Endothelial cell of umbilical vein (primary cell): Measurements from ENCODE around the gene OR2T5. TPM values are rescaled to one million over a fixed set of nuclear protein-coding genes. Genes with fewer than 3 reads are reported as not detected.
"Not testable (repeated sequence)": the region's sequence is repeated elsewhere in the genome, so short reads cannot be mapped to it uniquely, and the experiment has no call there.

Experiments used
- BruUV-seq: library from RNA; stranded (reverse); fragments of 400-500 nt; replicated peaks from 2 replicates; lab custom pipeline; 2021; lab: Mats Ljungman, UMichigan
- CTCF ChIA-PET: fragments of 300-600, 350-600 bp; sonication (Branson Sonifier 250); formaldehyde crosslinking; loops from one replicate; lab custom pipeline; 2021; ENCODE audit warnings: antibody characterized with exemption, inconsistent platforms; lab: Charles Lee
- POLR2A ChIA-PET: fragments of 300-600, 350-600 bp; sonication (Branson Sonifier 250); formaldehyde crosslinking; loops from one replicate; lab custom pipeline; 2021; ENCODE audit warnings: antibody characterized with exemption, inconsistent platforms; lab: Charles Lee
- DNase-seq: peaks from one replicate; pipeline ENCODE4 v3.0.0-alpha.2; 2011; ENCODE audit warnings: low read depth, low spot score
- FAIRE-seq: peaks from 2 replicates; lab custom pipeline; 2011; peaks lifted over from hg19 to GRCh38; lab: Jason Lieb, UNC
- H2AFZ ChIP-seq: 2 replicates; pipeline ENCODE4 v1.6.0; 2012; ENCODE audit warnings: low read depth, low read length, control low read depth, inconsistent platforms
- H3K27ac ChIP-seq: 2 replicates; pipeline ENCODE4 v1.5.1; 2011; ENCODE audit warnings: low read depth, mild to moderate bottlenecking, control low read depth, low read length, moderate library complexity; ENCODE audit not compliant: insufficient read depth
- H3K27me3 ChIP-seq, 2 experiments: 2 replicates each; pipeline versions ENCODE4 v1.6.0 to v1.6.1; 2011; ENCODE audit warnings: low read length in 2 of 2, mixed read lengths in 1 of 2; ENCODE audit not compliant: control insufficient read depth in 2 of 2, insufficient read depth in 2 of 2
- H3K36me3 ChIP-seq, 2 experiments: 2 replicates in 1 of 2; 3 replicates in 1 of 2; pipeline ENCODE4 v1.5.1; 2011; ENCODE audit warnings: low read length in 2 of 2, mild to moderate bottlenecking in 1 of 2, moderate library complexity in 1 of 2; ENCODE audit not compliant: control insufficient read depth in 2 of 2, insufficient read depth in 2 of 2; ENCODE audit errors: extremely low read depth in 1 of 2
- H3K4me1 ChIP-seq: 3 replicates; pipeline ENCODE4 v1.5.1; 2011; ENCODE audit warnings: mild to moderate bottlenecking, low read length; ENCODE audit not compliant: control insufficient read depth, insufficient read depth; ENCODE audit errors: extremely low read depth
- H3K4me2 ChIP-seq: 2 replicates; pipeline ENCODE4 v1.6.1; 2011; ENCODE audit warnings: low read length, control low read depth, mixed read lengths; ENCODE audit not compliant: insufficient read depth
- H3K4me3 ChIP-seq, 3 experiments: fragments of 200-600 bp in 1 of 3; sonication (generic), shearing (Covaris generic) in 1 of 3; replicated peaks in 1 of 3; 2 replicates each; pipeline ENCODE4 v1.5.1; 2011 to 2016; ENCODE audit warnings: control low read depth in 3 of 3, low read length in 3 of 3, mild to moderate bottlenecking in 2 of 3, inconsistent platforms in 1 of 3, low read depth in 1 of 3, moderate library complexity in 1 of 3; ENCODE audit not compliant: insufficient read depth in 1 of 3
- H3K79me2 ChIP-seq: 2 replicates; pipeline ENCODE4 v1.6.0; 2012; ENCODE audit warnings: low read length, inconsistent platforms; ENCODE audit not compliant: control insufficient read depth, insufficient read depth
- H3K9ac ChIP-seq: replicated peaks from 2 replicates; pipeline ENCODE3; 2011; ENCODE audit warnings: low read length, control low read depth; ENCODE audit not compliant: insufficient read depth; ENCODE audit errors: extremely low read depth
- H3K9me1 ChIP-seq: replicated peaks from 3 replicates; pipeline ENCODE4 v1.6.0; 2011; ENCODE audit warnings: mild to moderate bottlenecking, low read length; ENCODE audit not compliant: control insufficient read depth, insufficient read depth; ENCODE audit errors: extremely low read depth
- H3K9me3 ChIP-seq: replicated peaks from 2 replicates; pipeline ENCODE4 v1.5.1; 2012; ENCODE audit warnings: low read length, inconsistent platforms; ENCODE audit not compliant: control insufficient read depth, insufficient read depth
- H4K20me1 ChIP-seq: replicated peaks from 2 replicates; pipeline ENCODE3; 2011; ENCODE audit warnings: mild to moderate bottlenecking, low read length; ENCODE audit not compliant: control insufficient read depth, insufficient read depth; ENCODE audit errors: extremely low read depth
- dilution Hi-C: fragments of 300-500 bp; cut with MboI; formaldehyde crosslinking; loops from one replicate; pipeline ENCODE4 v1.15.0; 2019; ENCODE audit warnings: low sequenced_read_pairs; ENCODE audit not compliant: extremely low pct_ligation_motif_present
- intact Hi-C: fragments of 100-400 bp; cut with micrococcal nuclease; formaldehyde crosslinking; loops from one replicate; pipeline ENCODE4 v1.10.0; 2022
- polyA plus RNA-seq, 4 experiments: library from polyadenylated mRNA; depleted of rRNA in 3 of 4; stranded (reverse) in 3 of 4; unstranded in 1 of 4; fragments of >200 nt; gene quantifications; 2 replicates each; pipeline versions ENCODE4 v1.2.1 to v1.2.3, GENCODE V29; 2011 to 2012; ENCODE audit warnings: missing spikeins in 1 of 4
- total RNA-seq: library from RNA; stranded (reverse); gene quantifications from 2 replicates; pipeline ENCODE4 v1.2.3, GENCODE V29; 2021

Gene OR2T5
- total and polyA plus RNA-seq, 2 donors (not counting 3 experiments of a cell fraction or from before 2014, with no cell fraction given): not detected

- POLR2A ChIA-PET, H3K36me3 ChIP-seq, H2AFZ ChIP-seq, H3K9ac ChIP-seq, H3K79me2 ChIP-seq, H4K20me1 ChIP-seq, H3K9me1 ChIP-seq, H3K9me3 ChIP-seq, H3K4me3 ChIP-seq, H3K27me3 ChIP-seq, BruUV-seq, H3K27ac ChIP-seq, FAIRE-seq, CTCF ChIA-PET, dilution Hi-C loops, DNase-seq, H3K4me1 ChIP-seq, H3K4me2 ChIP-seq, intact Hi-C loops: not testable (repeated sequence)
Measured at GRCh38 chr1:248500305-248501035, 12.1 kb downstream of the OR2T5 start.

- H3K27me3 ChIP-seq, H3K27ac ChIP-seq, H3K36me3 ChIP-seq, H3K9ac ChIP-seq, DNase-seq, CTCF ChIA-PET, H3K79me2 ChIP-seq, POLR2A ChIA-PET, H3K4me3 ChIP-seq, H4K20me1 ChIP-seq, intact Hi-C loops, BruUV-seq, H3K9me3 ChIP-seq, H3K4me2 ChIP-seq, dilution Hi-C loops, H3K9me1 ChIP-seq, H3K4me1 ChIP-seq, FAIRE-seq, H2AFZ ChIP-seq: not testable (repeated sequence)
Measured at GRCh38 chr1:248507773-248508172, 19.4 kb downstream of the OR2T5 start, which contains the start of gene OR2G6. OR2G6 (plus strand) TSS chr1:248508073; CDS start chr1:248521647, 13,574 bp downstream.

- DNase-seq, H3K9ac ChIP-seq, H3K27me3 ChIP-seq, H3K36me3 ChIP-seq, H2AFZ ChIP-seq, dilution Hi-C loops, H3K79me2 ChIP-seq, H3K27ac ChIP-seq, POLR2A ChIA-PET, intact Hi-C loops, H4K20me1 ChIP-seq, FAIRE-seq, H3K4me1 ChIP-seq, H3K4me3 ChIP-seq, H3K9me3 ChIP-seq, CTCF ChIA-PET, BruUV-seq, H3K9me1 ChIP-seq, H3K4me2 ChIP-seq: not testable (repeated sequence)
Measured at GRCh38 chr1:248510217-248510616, 21.8 kb downstream of the OR2T5 start.
